ENCODE data around the gene GPALPP1.
A peak's percentile ranks its signal among the peaks of the same experiment; 100 is the strongest.
"Not testable (repeated sequence)": the region's sequence is repeated elsewhere in the genome, so short reads cannot be mapped to it uniquely, and the experiment has no call there.

GPALPP1 gene

DNA sequence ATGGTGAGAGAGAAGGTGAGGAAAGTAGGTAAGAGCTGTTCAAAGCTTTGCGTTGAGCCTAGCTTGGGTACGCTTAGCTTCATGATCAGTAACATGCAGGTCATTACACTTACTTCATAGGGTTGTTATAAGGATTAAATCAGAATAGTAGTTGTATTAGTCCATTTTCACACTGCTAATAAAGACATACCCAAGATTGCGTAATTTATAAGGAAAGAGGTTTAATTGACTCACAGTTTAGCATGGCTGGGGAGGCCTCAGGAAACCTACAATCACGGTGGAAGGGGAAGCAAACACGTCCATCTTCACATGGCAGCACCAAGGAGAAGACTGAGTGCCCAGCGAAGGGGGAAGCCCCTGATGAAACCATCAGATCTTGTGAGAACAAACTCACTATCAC, 21.9 kb downstream of the GPALPP1 start:
- Histone ChIP-seq H3K9me3 (ENCODE audit: control insufficient read depth, low read length) (no peaks in the 10 kb centered on the region), H3K4me1 (ENCODE audit: control insufficient read depth, insufficient read depth, low read length) (no peaks in the 10 kb centered on the region), H3K9ac (ENCODE audit: low read length) (no peak overlapping the region), H3K27me3 (ENCODE audit: control insufficient read depth, insufficient read depth, low read length) (no peaks in the 10 kb centered on the region), H3K4me3 (ENCODE audit: low read length) (no peak overlapping the region), H3K36me3 (ENCODE audit: control insufficient read depth, insufficient read depth, low read length) (peaks cover 14% of the 10 kb centered on the region)

DNA sequence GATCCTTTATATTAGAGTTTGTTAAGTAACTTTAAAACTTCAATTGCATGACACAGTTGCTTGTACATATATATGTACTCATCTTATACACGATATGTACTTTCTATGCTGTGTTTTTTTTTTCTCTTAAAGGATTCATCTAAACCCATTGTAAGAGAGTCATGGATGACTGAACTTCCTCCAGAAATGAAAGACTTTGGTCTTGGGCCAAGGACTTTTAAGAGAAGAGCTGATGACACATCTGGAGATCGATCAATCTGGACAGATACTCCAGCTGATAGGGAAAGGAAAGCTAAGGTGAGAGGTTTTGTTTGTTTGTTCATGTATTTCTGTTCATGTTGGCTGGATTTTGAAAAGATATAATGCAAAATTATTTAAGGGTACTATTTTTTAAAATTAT, 26.0 kb downstream of the GPALPP1 start:
- H3K27me3 ChIP-seq (ENCODE audit: control insufficient read depth, insufficient read depth, low read length): no peaks in the 10 kb centered on the region
- H3K9me3 ChIP-seq (ENCODE audit: control insufficient read depth, low read length): no peaks in the 10 kb centered on the region
- no peaks in the 10 kb centered on the region for H3K4me1 ChIP-seq (ENCODE audit: control insufficient read depth, insufficient read depth, low read length)
- no peak overlapping the region for H3K4me3 ChIP-seq (ENCODE audit: low read length)
- H3K36me3 ChIP-seq (ENCODE audit: control insufficient read depth, insufficient read depth, low read length): peaks cover 5% of the 10 kb centered on the region
- H3K9ac ChIP-seq (ENCODE audit: low read length): no peak overlapping the region

DNA sequence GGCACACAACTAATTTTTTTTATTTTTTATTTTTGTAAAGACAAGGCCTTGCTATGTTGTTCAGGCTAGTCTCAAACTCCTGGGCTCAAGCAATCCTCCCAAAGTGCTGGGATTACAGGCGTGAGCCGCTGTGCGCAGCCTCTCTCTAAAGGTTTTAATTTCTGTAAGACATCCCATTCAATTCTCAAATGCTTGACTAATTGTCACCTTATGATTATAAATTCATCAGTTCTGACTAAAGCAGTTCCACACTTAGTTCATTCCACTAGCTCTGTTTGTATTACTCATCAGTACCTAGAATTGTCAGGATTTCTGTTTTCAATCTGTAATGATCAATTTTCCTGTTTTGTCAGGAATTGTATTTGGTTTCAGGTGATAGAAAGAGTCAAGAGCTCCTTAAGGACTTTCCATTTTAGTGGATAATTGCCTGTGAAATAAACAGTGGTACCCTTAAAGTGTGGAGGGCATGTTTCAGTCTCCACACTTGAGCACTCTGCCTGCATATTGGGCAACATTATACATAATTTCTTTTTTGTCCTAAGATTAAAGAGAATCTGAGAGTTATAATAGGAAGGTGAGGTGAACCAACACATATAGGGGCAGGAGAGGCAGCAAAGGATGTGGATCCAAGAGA, 27.6 kb downstream of the GPALPP1 start:
- H3K4me1 ChIP-seq (ENCODE audit: control insufficient read depth, insufficient read depth, low read length): no peaks in the 10 kb centered on the region
- no peak overlapping the region for H3K9ac ChIP-seq (ENCODE audit: low read length)
- no peaks in the 10 kb centered on the region for H3K9me3 ChIP-seq (ENCODE audit: control insufficient read depth, low read length)
- no peak overlapping the region for H3K4me3 ChIP-seq (ENCODE audit: low read length)
- H3K27me3 ChIP-seq (ENCODE audit: control insufficient read depth, insufficient read depth, low read length): no peaks in the 10 kb centered on the region
- peaks cover 3% of the 10 kb centered on the region for H3K36me3 ChIP-seq (ENCODE audit: control insufficient read depth, insufficient read depth, low read length)

DNA sequence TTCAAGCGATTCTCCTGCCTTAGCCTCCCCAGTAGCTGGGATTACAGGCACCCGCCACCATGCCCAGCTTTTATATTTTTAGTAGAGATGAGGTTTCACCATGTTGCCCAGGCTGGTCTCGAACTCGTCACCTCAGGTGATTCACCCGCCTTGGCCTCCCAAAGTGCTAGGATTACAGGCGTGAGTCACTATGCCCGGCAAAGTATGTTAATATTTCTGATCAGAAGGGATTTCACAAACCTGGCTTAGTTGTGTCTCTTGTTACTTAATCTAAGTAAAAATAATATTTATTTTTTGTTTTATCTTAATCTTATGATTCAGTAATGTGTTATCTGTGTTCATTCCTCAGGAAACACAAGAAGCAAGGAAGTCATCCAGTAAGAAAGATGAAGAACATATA, 30.6 kb downstream of the GPALPP1 start:
- not testable (repeated sequence) for H3K27me3 ChIP-seq (ENCODE audit: control insufficient read depth, insufficient read depth, low read length); H3K9ac ChIP-seq (ENCODE audit: low read length); H3K4me1 ChIP-seq (ENCODE audit: control insufficient read depth, insufficient read depth, low read length); H3K36me3 ChIP-seq (ENCODE audit: control insufficient read depth, insufficient read depth, low read length); H3K4me3 ChIP-seq (ENCODE audit: low read length); H3K9me3 ChIP-seq (ENCODE audit: control insufficient read depth, low read length)

DNA sequence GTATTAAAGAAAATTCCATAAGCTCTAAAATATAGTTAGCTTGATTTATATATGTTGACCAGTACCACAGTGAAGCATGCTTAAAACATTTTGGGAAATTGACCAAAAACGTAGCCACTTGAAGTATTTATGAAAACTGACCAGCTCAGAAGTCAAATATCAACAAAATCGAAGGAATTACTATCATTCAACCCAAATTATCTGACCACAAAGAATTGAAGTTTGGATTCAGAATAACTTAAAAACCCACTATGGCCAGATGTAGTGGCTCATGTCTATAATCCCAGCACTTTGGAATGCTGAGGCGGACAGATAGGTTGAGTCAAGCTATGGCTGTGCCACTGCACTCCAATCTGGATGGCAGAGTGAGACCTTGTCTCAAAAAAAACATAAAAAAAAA, 31.9 kb downstream of the GPALPP1 start:
- H3K36me3 ChIP-seq (ENCODE audit: control insufficient read depth, insufficient read depth, low read length): no peaks in the 10 kb centered on the region
- H3K4me3 ChIP-seq (ENCODE audit: low read length): no peak overlapping the region

DNA sequence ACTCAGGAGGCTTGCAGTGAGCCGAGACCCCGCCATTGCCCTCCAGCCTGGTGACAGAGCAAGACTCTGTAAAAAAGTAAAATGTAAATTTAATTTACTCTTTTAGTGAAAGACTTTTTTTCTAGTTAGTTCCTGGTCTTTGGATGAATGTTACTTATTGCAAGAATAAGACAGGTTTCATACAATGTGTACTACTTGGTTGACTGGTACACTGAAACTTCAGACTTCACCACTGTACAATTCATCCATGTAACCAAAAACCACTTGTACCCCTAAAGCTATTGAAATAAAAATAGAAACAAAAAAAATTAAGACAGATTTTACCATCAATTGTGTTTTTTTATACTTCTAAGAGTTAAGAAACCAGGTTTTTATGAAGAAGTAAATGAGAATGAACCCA, 35.5 kb downstream of the GPALPP1 start:
- H3K4me1 ChIP-seq (ENCODE audit: control insufficient read depth, insufficient read depth, low read length): no peaks in the 10 kb centered on the region
- no peaks in the 10 kb centered on the region for H3K27me3 ChIP-seq (ENCODE audit: control insufficient read depth, insufficient read depth, low read length)
- no peaks in the 10 kb centered on the region for H3K36me3 ChIP-seq (ENCODE audit: control insufficient read depth, insufficient read depth, low read length)
- H3K9me3 ChIP-seq (ENCODE audit: control insufficient read depth, low read length): no peaks in the 10 kb centered on the region
- H3K9ac ChIP-seq (ENCODE audit: low read length): no peak overlapping the region
- H3K4me3 ChIP-seq (ENCODE audit: low read length): no peak overlapping the region

More for the DNA sequence above, 31.9 kb downstream of the GPALPP1 start:
- H3K9me3 ChIP-seq (ENCODE audit: control insufficient read depth, low read length): no peaks in the 10 kb centered on the region
- H3K4me1 ChIP-seq (ENCODE audit: control insufficient read depth, insufficient read depth, low read length): no peaks in the 10 kb centered on the region
- no peaks in the 10 kb centered on the region for H3K27me3 ChIP-seq (ENCODE audit: control insufficient read depth, insufficient read depth, low read length)
- no peak overlapping the region for H3K9ac ChIP-seq (ENCODE audit: low read length)

DNA sequence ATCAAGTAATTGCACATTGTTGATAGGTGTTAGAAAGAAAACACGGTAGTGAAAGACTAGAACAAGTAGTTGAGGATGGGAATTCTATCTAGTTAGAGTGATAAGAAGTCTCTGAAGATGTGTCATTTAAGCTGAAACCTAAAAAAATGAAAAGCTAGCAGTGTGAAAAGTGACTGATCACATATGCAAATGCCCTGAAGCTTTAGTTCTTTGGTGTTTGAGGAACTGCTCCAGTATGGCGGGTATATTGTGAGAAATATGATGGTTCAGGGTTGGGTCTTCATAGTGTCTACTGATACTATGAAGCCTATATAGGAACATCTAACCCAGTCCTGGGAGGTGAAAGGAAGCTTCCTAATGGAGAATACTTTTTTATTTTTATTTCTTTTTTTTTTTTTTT, 45.0 kb downstream of the GPALPP1 start:
- no peak overlapping the region for H3K9ac ChIP-seq (ENCODE audit: low read length)
- H3K27me3 ChIP-seq (ENCODE audit: control insufficient read depth, insufficient read depth, low read length): no peaks in the 10 kb centered on the region
- H3K9me3 ChIP-seq (ENCODE audit: control insufficient read depth, low read length): no peaks in the 10 kb centered on the region
- H3K36me3 ChIP-seq (ENCODE audit: control insufficient read depth, insufficient read depth, low read length): no peaks in the 10 kb centered on the region
- no peak overlapping the region for H3K4me3 ChIP-seq (ENCODE audit: low read length)
- peaks cover 4% of the 10 kb centered on the region for H3K4me1 ChIP-seq (ENCODE audit: control insufficient read depth, insufficient read depth, low read length)

DNA sequence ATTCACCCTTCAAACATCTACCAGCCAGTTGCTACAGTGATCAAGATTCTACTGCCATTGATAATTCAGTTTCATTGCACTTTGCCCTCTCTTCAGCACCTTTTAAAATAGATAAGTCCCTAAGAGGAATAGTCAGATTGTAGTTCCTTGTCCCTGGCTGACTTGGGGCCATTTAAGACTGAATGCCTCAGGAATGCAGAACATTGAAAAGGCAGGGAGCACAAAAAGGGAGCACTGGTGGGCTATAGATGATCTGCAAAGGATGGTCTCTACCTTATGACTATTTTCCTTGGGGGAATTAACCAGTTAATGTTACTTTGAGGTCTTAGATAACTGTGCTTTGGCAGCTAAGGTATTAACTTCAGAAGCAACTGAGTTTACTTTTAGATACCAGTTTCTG, 46.9 kb downstream of the GPALPP1 start:
- Histone ChIP-seq H3K4me1 (ENCODE audit: control insufficient read depth, insufficient read depth, low read length) (peaks cover 4% of the 10 kb centered on the region), H3K9ac (ENCODE audit: low read length) (no peak overlapping the region), H3K36me3 (ENCODE audit: control insufficient read depth, insufficient read depth, low read length) (no peaks in the 10 kb centered on the region), H3K4me3 (ENCODE audit: low read length) (no peak overlapping the region), H3K9me3 (ENCODE audit: control insufficient read depth, low read length) (no peaks in the 10 kb centered on the region), H3K27me3 (ENCODE audit: control insufficient read depth, insufficient read depth, low read length) (no peaks in the 10 kb centered on the region)

DNA sequence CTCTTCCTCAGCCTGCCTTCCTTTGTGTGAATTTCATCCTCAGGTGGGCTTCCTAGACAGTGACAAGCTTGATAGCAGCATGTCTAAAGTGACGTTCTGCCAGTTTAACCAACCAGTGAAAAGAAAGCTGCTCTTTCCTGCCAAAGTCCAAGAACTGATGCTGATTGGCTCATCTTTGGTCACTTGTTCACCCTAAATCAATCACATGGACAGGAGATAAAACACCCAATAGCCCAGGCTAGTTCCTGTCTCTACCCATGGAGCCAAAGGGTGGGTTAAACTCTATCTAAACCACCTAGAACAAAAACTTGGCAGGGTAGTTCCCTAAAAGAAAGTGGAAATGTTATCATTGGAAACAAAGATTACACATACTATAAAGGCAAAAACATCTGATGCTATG, 50.8 kb downstream of the GPALPP1 start:
- no peak overlapping the region for H3K4me3 ChIP-seq (ENCODE audit: low read length)
- no peak overlapping the region for H3K9ac ChIP-seq (ENCODE audit: low read length)
- H3K9me3 ChIP-seq (ENCODE audit: control insufficient read depth, low read length): no peaks in the 10 kb centered on the region
- no peaks in the 10 kb centered on the region for H3K36me3 ChIP-seq (ENCODE audit: control insufficient read depth, insufficient read depth, low read length)
- peaks cover 4% of the 10 kb centered on the region for H3K4me1 ChIP-seq (ENCODE audit: control insufficient read depth, insufficient read depth, low read length)
- H3K27me3 ChIP-seq (ENCODE audit: control insufficient read depth, insufficient read depth, low read length): no peaks in the 10 kb centered on the region

DNA sequence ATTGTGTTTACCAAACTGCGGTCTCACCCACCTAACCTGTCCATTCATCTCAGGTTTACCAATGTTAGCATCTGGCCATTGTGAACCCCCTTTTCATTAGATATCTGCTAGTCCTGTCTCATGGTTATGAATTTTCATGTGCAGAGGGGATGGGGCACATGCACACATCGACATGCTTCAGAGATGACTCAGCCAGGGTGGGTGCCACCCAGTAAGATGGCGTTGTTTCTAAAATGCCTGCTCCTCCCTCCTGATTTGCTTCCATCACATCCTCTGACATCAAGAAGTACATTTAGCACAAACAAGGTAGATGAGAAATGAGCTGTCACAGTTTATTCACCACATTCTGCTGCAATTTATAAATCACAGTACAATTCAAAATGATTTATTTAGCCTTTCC, 51.3 kb downstream of the GPALPP1 start:
- Histone ChIP-seq H3K4me1 (ENCODE audit: control insufficient read depth, insufficient read depth, low read length) (peaks cover 4% of the 10 kb centered on the region), H3K4me3 (ENCODE audit: low read length) (no peak overlapping the region), H3K9me3 (ENCODE audit: control insufficient read depth, low read length) (no peaks in the 10 kb centered on the region), H3K9ac (ENCODE audit: low read length) (no peak overlapping the region), H3K27me3 (ENCODE audit: control insufficient read depth, insufficient read depth, low read length) (no peaks in the 10 kb centered on the region), H3K36me3 (ENCODE audit: control insufficient read depth, insufficient read depth, low read length) (no peaks in the 10 kb centered on the region)

DNA sequence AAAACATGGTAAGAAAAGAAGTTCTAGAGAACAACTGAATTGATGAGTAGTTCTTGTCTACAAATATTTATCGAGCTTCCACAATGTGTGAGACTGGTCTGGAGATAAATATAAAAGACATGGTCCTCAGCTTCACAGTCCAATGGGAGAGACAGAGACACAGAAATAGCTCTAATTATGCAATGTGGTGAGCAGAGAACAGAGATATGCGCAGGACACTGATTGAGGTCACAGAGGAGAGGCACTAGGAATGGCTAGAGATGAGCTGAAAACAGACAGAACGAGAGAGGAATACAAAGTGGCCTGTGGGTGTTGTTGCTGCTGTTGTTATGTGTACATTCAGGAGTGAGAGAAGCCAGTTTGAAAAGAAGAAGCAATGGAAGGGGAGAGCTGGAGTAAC, 53.2 kb downstream of the GPALPP1 start:
- no peak overlapping the region for H3K4me3 ChIP-seq (ENCODE audit: low read length)
- no peak overlapping the region for H3K9ac ChIP-seq (ENCODE audit: low read length)
- H3K36me3 ChIP-seq (ENCODE audit: control insufficient read depth, insufficient read depth, low read length): no peaks in the 10 kb centered on the region
- H3K27me3 ChIP-seq (ENCODE audit: control insufficient read depth, insufficient read depth, low read length): no peaks in the 10 kb centered on the region
- no peaks in the 10 kb centered on the region for H3K9me3 ChIP-seq (ENCODE audit: control insufficient read depth, low read length)
- H3K4me1 ChIP-seq (ENCODE audit: control insufficient read depth, insufficient read depth, low read length): no peaks in the 10 kb centered on the region

DNA sequence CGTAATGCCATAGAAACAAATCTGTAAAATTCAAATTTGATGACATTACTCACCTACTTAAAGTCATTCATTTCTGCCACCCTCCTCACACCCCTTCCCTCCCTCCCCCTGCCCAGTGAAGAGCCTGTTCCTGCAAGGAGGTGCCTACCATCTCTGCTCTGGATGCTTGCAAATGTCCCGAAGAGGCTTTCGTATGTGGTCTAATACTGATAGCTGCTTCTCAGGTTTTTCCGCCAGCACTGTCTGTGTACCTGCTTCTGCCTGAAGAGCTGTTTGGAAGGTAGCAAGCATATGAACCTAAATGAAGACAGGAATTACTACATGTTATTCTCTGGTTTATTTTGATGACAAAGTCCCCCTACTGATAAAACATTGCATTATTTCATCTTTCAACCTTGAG, 57.1 kb downstream of the GPALPP1 start:
- Histone ChIP-seq H3K36me3 (ENCODE audit: control insufficient read depth, insufficient read depth, low read length) (no peaks in the 10 kb centered on the region), H3K9me3 (ENCODE audit: control insufficient read depth, low read length) (no peaks in the 10 kb centered on the region), H3K9ac (ENCODE audit: low read length) (peak overlapping the region; percentile 49), H3K4me3 (ENCODE audit: low read length) (no peak overlapping the region), H3K4me1 (ENCODE audit: control insufficient read depth, insufficient read depth, low read length) (no peaks in the 10 kb centered on the region), H3K27me3 (ENCODE audit: control insufficient read depth, insufficient read depth, low read length) (no peaks in the 10 kb centered on the region)
